OCI-LY7 (cell line): ENCODE measurements around the gene ATP11A. TPM values are rescaled to one million over a fixed set of nuclear protein-coding genes. Genes with fewer than 3 reads are reported as not detected.

Experiments
- BruUV-seq: library from RNA; stranded (reverse); fragments of 400-500 nt; replicated peaks from 2 replicates; lab custom pipeline; 2021; lab: Mats Ljungman, UMichigan
- CTCF ChIA-PET: fragments of 300-600 bp; sonication (Branson Sonifier 250); formaldehyde crosslinking; loops from one replicate; lab custom pipeline; 2022; ENCODE audit warnings: antibody characterized with exemption; ENCODE audit not compliant: unreplicated experiment; lab: Charles Lee
- POLR2A ChIA-PET: fragments of 300-600 bp; sonication (Branson Sonifier 250); formaldehyde crosslinking; loops from one replicate; lab custom pipeline; 2022; ENCODE audit warnings: antibody characterized with exemption; lab: Charles Lee
- DNase-seq: peaks from one replicate; pipeline ENCODE4 v3.0.0-alpha.2; 2015; ENCODE audit warnings: low spot score
- H2AFZ ChIP-seq: fragments of 200-600 bp; sonication (generic), shearing (Covaris generic); 2 replicates; pipeline ENCODE4 v1.6.1; 2014; ENCODE audit warnings: mild to moderate bottlenecking, antibody characterized with exemption, low read length, moderate library complexity
- H3K27ac ChIP-seq: fragments of 200-600 bp; sonication (generic); 2 replicates; pipeline ENCODE4 v1.5.1; 2014; ENCODE audit warnings: mixed run types, low read depth, mild to moderate bottlenecking, moderate library complexity, low read length, inconsistent platforms; ENCODE audit not compliant: poor library complexity, severe bottlenecking
- H3K36me3 ChIP-seq: fragments of 200-600 bp; sonication (generic); 2 replicates; pipeline ENCODE4 v1.6.1; 2014; ENCODE audit warnings: mild to moderate bottlenecking, antibody characterized with exemption, low read length, moderate library complexity, mixed read lengths; ENCODE audit not compliant: insufficient read depth
- H3K4me1 ChIP-seq: fragments of 200-600 bp; sonication (generic); 2 replicates; pipeline ENCODE4 v1.5.1; 2014; ENCODE audit warnings: mild to moderate bottlenecking, low read length; ENCODE audit not compliant: insufficient read depth, poor library complexity, severe bottlenecking
- H3K4me2 ChIP-seq: fragments of 200-600 bp; sonication (generic); 2 replicates; pipeline ENCODE4 v1.6.1; 2014; ENCODE audit warnings: mild to moderate bottlenecking, low read length
- H3K4me3 ChIP-seq: fragments of 200-600 bp; sonication (generic); 2 replicates; pipeline ENCODE4 v1.5.1; 2014; ENCODE audit warnings: mild to moderate bottlenecking, low read depth, low read length; ENCODE audit not compliant: poor library complexity, severe bottlenecking
- H3K79me2 ChIP-seq: fragments of 200-600 bp; sonication (generic); 2 replicates; pipeline ENCODE4 v1.6.1; 2016; ENCODE audit warnings: low read depth, mild to moderate bottlenecking, low read length, moderate library complexity, mixed read lengths; ENCODE audit not compliant: insufficient read depth
- H3K9me2 ChIP-seq: fragments of 200-600 bp; sonication (generic); 2 replicates; pipeline ENCODE4 v1.6.1; 2016; ENCODE audit warnings: mild to moderate bottlenecking, low read length, mixed read lengths; ENCODE audit not compliant: insufficient read depth
- H3K9me3 ChIP-seq: fragments of 200-600 bp; sonication (generic); 2 replicates; pipeline ENCODE4 v1.6.1; 2014; ENCODE audit warnings: mild to moderate bottlenecking, mixed run types, low read length, mixed read lengths
- H4K20me1 ChIP-seq: fragments of 200-600 bp; sonication (generic); 2 replicates; pipeline ENCODE4 v1.6.1; 2014; ENCODE audit warnings: mild to moderate bottlenecking, antibody characterized with exemption, low read length, moderate library complexity, mixed read lengths; ENCODE audit not compliant: insufficient read depth
- CTCF ChIP-seq: fragments of 200-600 bp; sonication (generic); conservative IDR thresholded peaks from 2 replicates; pipeline ENCODE4 v1.5.1; 2014; ENCODE audit warnings: mild to moderate bottlenecking, antibody characterized with exemption, low read length, moderate library complexity, mixed read lengths
- EZH2phosphoT487 ChIP-seq: fragments of 200-600 bp; sonication (generic); IDR thresholded peaks from 2 replicates; pipeline ENCODE4 v1.6.1; 2018; ENCODE audit warnings: low read depth, borderline replicate concordance, mild to moderate bottlenecking, mixed run types, antibody characterized with exemption, low read length, moderate library complexity, mixed read lengths
- intact Hi-C: fragments of 100-400 bp; cut with micrococcal nuclease; formaldehyde crosslinking; loops from one replicate; pipeline ENCODE4 v1.10.0; 2022; ENCODE audit not compliant: unreplicated experiment
- total RNA-seq, 2 experiments: library from RNA; depleted of rRNA in 1 of 2; stranded (reverse); fragments of >200 nt in 1 of 2; shearing (Covaris generic) in 1 of 2; gene quantifications; 2 replicates each; pipeline ENCODE4 v1.2.3, GENCODE V29; 2014 to 2022

The ATP11A gene
- total RNA-seq, 2 experiments from 2014 or later, result 8.8 to 23.1 TPM

GRCh38 chr13:112765731-112766130 is 75.9 kb downstream of the ATP11A start:
- Histone ChIP-seq H3K4me1 (no peaks in the 10 kb centered on the region), H3K9me3 (no peaks in the 10 kb centered on the region), H3K27ac (no peak overlapping the region), H3K36me3 (no peaks in the 10 kb centered on the region), H3K9me2 (no peaks in the 10 kb centered on the region), H3K4me2 (no peak overlapping the region), H4K20me1 (no peaks in the 10 kb centered on the region; the same call in 1 of the 2 replicates), H2AFZ (no peak overlapping the region), H3K4me3 (no peak overlapping the region), H3K79me2 (no peaks in the 10 kb centered on the region)
- intact Hi-C loops, result no loop called here
- no peak for TF ChIP-seq EZH2phosphoT487
- TF ChIP-seq CTCF, result no peak
- ChIA-PET CTCF (no interaction called here), POLR2A (no interaction called here)
- no peak for DNase-seq
- BruUV-seq, result no TSS peak

GRCh38 chr13:112766336-112766735 is 76.5 kb downstream of the ATP11A start:
- BruUV-seq, result no TSS peak
- intact Hi-C loops, result no loop called here
- no peak for TF ChIP-seq EZH2phosphoT487
- no peak for TF ChIP-seq CTCF
- CTCF ChIA-PET, result no interaction called here
- no peak overlapping the region for H3K4me3 ChIP-seq
- no peak overlapping the region for H2AFZ ChIP-seq
- H4K20me1 ChIP-seq, result no peaks in the 10 kb centered on the region; the same call in 1 of the 2 replicates
- no peaks in the 10 kb centered on the region for H3K4me1 ChIP-seq
- H3K4me2 ChIP-seq, result no peak overlapping the region
- no peaks in the 10 kb centered on the region for H3K9me3 ChIP-seq
- no peak overlapping the region for H3K27ac ChIP-seq
- no peaks in the 10 kb centered on the region for H3K9me2 ChIP-seq
- H3K79me2 ChIP-seq, result no peaks in the 10 kb centered on the region
- POLR2A ChIA-PET, result no interaction called here
- no peak for DNase-seq
- no peaks in the 10 kb centered on the region for H3K36me3 ChIP-seq

GRCh38 chr13:112767506-112768471 is 78.0 kb downstream of the ATP11A start:
- Histone ChIP-seq H3K4me2 (no peak overlapping the region), H3K4me3 (no peak overlapping the region), H3K9me2 (no peaks in the 10 kb centered on the region), H4K20me1 (no peaks in the 10 kb centered on the region; the same call in 1 of the 2 replicates), H3K27ac (no peak overlapping the region), H2AFZ (no peak overlapping the region), H3K9me3 (no peaks in the 10 kb centered on the region), H3K36me3 (no peaks in the 10 kb centered on the region), H3K4me1 (no peaks in the 10 kb centered on the region), H3K79me2 (no peaks in the 10 kb centered on the region)
- CTCF ChIA-PET, result no interaction called here
- TF ChIP-seq CTCF (no peak), EZH2phosphoT487 (no peak)
- POLR2A ChIA-PET, result no interaction called here
- BruUV-seq, result no TSS peak
- DNase-seq, result no peak
- intact Hi-C loops, result no loop called here
